K562 (cell line): ENCODE results near the gene SPOCK2. TPM values are rescaled to one million over a fixed set of nuclear protein-coding genes. Genes with fewer than 3 reads are reported as not detected.

Experiments
- ATAC-seq: fragments of 200-7000 bp; cut with Tn5 transposase; 3 replicates; pipeline ENCODE4 v1.9.1; 2020; ENCODE audit warnings: moderate library complexity
- BruUV-seq: library from RNA; stranded (reverse); fragments of 400-500 nt; replicated peaks from 2 replicates; lab custom pipeline; 2021; lab: Mats Ljungman, UMichigan
- CTCF ChIA-PET: fragments of 300-600 bp; formaldehyde crosslinking; extraction: SDS; loops from one replicate; lab custom pipeline; 2021; ENCODE audit warnings: low intra/inter-chr PET ratio; lab: Yijun Ruan, JAX
- POLR2A ChIA-PET: fragments of 300-600, 350-650 bp; sonication (Branson Sonifier 250); formaldehyde crosslinking; extraction: SDS; loops from one replicate; lab custom pipeline; 2021; ENCODE audit warnings: antibody characterized with exemption, inconsistent platforms; lab: Yijun Ruan, JAX
- DNase-seq, 4 experiments: peaks; one replicate each; pipeline versions ENCODE4 v3.0.0 to v3.0.0-alpha.2; 2011 to 2018; ENCODE audit warnings: low spot score in 3 of 4, mixed read lengths in 3 of 4; ENCODE audit errors: extremely low read depth in 1 of 4
- FAIRE-seq: peaks from 2 replicates; lab custom pipeline; 2011; peaks lifted over from hg19 to GRCh38; lab: Jason Lieb, UNC
- H2AFZ ChIP-seq: 2 replicates; pipeline ENCODE4 v1.6.0; 2011; ENCODE audit warnings: low read depth, low read length, control low read depth, inconsistent platforms
- H3K27ac ChIP-seq: fragments of 200-600 bp; 3 replicates; pipeline ENCODE4 v1.8.0; 2011; ENCODE audit warnings: low read depth, mild to moderate bottlenecking, control low read depth, inconsistent platforms, low read length, moderate library complexity, mixed read lengths; ENCODE audit errors: extremely low read depth
- H3K27me3 ChIP-seq, 2 experiments: fragments of 300-600 bp in 1 of 2; 2 replicates in 1 of 2; 3 replicates in 1 of 2; pipeline versions ENCODE4 v1.6.0 to v1.8.0; 2011; ENCODE audit warnings: inconsistent platforms in 2 of 2, low read length in 2 of 2, mild to moderate bottlenecking in 1 of 2, mixed read lengths in 1 of 2, moderate library complexity in 1 of 2; ENCODE audit not compliant: control insufficient read depth in 2 of 2, insufficient read depth in 2 of 2
- H3K36me3 ChIP-seq: fragments of 300-600 bp; 3 replicates; pipeline ENCODE4 v1.8.0; 2011; ENCODE audit warnings: mild to moderate bottlenecking, low read length, inconsistent platforms; ENCODE audit not compliant: control insufficient read depth, insufficient read depth
- H3K4me1 ChIP-seq, 2 experiments: fragments of 200-600 bp in 1 of 2; replicated peaks in 1 of 2; 2 replicates in 1 of 2; 3 replicates in 1 of 2; pipeline versions ENCODE4 v1.5.1 to v1.8.0; 2011; ENCODE audit warnings: inconsistent platforms in 2 of 2, low read length in 2 of 2, mild to moderate bottlenecking in 1 of 2, mixed read lengths in 1 of 2, moderate library complexity in 1 of 2; ENCODE audit not compliant: control insufficient read depth in 2 of 2, insufficient read depth in 2 of 2
- H3K4me2 ChIP-seq: 2 replicates; pipeline ENCODE4 v1.6.1; 2011; ENCODE audit warnings: low read length, control low read depth, inconsistent platforms, mixed read lengths; ENCODE audit not compliant: insufficient read depth
- H3K4me3 ChIP-seq: fragments of 200-600 bp; sonication (generic), shearing (Covaris generic); 2 replicates; pipeline ENCODE4 v1.5.1; 2016; ENCODE audit warnings: control low read depth, inconsistent platforms
- H3K79me2 ChIP-seq: fragments of 200-600 bp; 3 replicates; pipeline ENCODE4 v1.8.0; 2011; ENCODE audit warnings: low read length, inconsistent platforms; ENCODE audit not compliant: control insufficient read depth, insufficient read depth
- H3K9ac ChIP-seq, 2 experiments: 2 replicates each; pipeline versions ENCODE4 v1.6.0 to v1.6.1; 2011; ENCODE audit warnings: low read depth in 2 of 2, low read length in 2 of 2, control low read depth in 1 of 2, inconsistent platforms in 1 of 2, mild to moderate bottlenecking in 1 of 2, mixed read lengths in 1 of 2; ENCODE audit not compliant: insufficient read depth in 1 of 2
- H3K9me1 ChIP-seq: one replicate; pipeline ENCODE4 v1.6.0; 2011; ENCODE audit warnings: inconsistent platforms, mild to moderate bottlenecking, low read length, moderate library complexity; ENCODE audit not compliant: control insufficient read depth, insufficient read depth
- H3K9me3 ChIP-seq: replicated peaks from 2 replicates; pipeline ENCODE4 v1.5.1; 2011; ENCODE audit warnings: low read depth, low read length, inconsistent platforms; ENCODE audit not compliant: control insufficient read depth, insufficient read depth
- H4K20me1 ChIP-seq: replicated peaks from 2 replicates; pipeline ENCODE4 v1.6.1; 2011; ENCODE audit warnings: low read length, inconsistent platforms, mixed read lengths; ENCODE audit not compliant: control insufficient read depth, insufficient read depth
- BCLAF1 ChIP-seq, 2 experiments: fragments of 450-650 bp in 1 of 2; IDR thresholded peaks; 2 replicates each; pipeline ENCODE4 v1.6.1; 2011 to 2017; ENCODE audit warnings: low read depth in 2 of 2, antibody characterized with exemption in 1 of 2, borderline replicate concordance in 1 of 2, low read length in 1 of 2, mild to moderate bottlenecking in 1 of 2, mixed read lengths in 1 of 2; ENCODE audit not compliant: control insufficient read depth in 1 of 2
- LCOR ChIP-seq: sonication (generic); formaldehyde crosslinking; IDR thresholded peaks from 2 replicates; pipeline ENCODE4 v1.8.0; 2022; ENCODE audit warnings: mild to moderate bottlenecking, missing genetic modification reagents
- MAFG ChIP-seq: fragments of 450-650 bp; conservative IDR thresholded peaks from 2 replicates; pipeline ENCODE4 v1.6.1; 2016; ENCODE audit warnings: missing genetic modification characterization, missing compliant biosample characterization
- MIER1 ChIP-seq: fragments of 450-650 bp; IDR thresholded peaks from 2 replicates; pipeline ENCODE4 v1.6.1; 2016; ENCODE audit warnings: antibody characterized with exemption, mild to moderate bottlenecking, low read depth
- PTBP1 ChIP-seq: fragments of 200-400 bp; formaldehyde crosslinking; IDR thresholded peaks from 2 replicates; pipeline ENCODE4 v1.6.1; 2017; ENCODE audit warnings: low read depth, low read length
- RFX5 ChIP-seq: IDR thresholded peaks from 2 replicates; pipeline ENCODE4 v1.6.1; 2011; ENCODE audit warnings: low read depth, mild to moderate bottlenecking, improper control_type of control experiment, low read length
- TFAM ChIP-seq: fragments of 250-450 bp; sonication (Bioruptor Pico); conservative IDR thresholded peaks from 2 replicates; pipeline ENCODE4 v1.5.0; 2021; ENCODE audit warnings: mild to moderate bottlenecking, moderate library complexity
- ZFP36 ChIP-seq: fragments of 150-350 bp; IDR thresholded peaks from 2 replicates; pipeline ENCODE4 v1.6.1; 2018; ENCODE audit warnings: low read length, low read depth; ENCODE audit not compliant: partially characterized antibody
- ZNF449 ChIP-seq: fragments of 250-450 bp; sonication (Bioruptor Pico); IDR thresholded peaks from 2 replicates; pipeline ENCODE4 v1.8.0; 2022; ENCODE audit warnings: moderate library complexity, mild to moderate bottlenecking, inconsistent platforms
- ZNF76 ChIP-seq: fragments of 250-450 bp; sonication (Bioruptor Pico); IDR thresholded peaks from 2 replicates; pipeline ENCODE4 v1.4.0; 2020; ENCODE audit warnings: mild to moderate bottlenecking, moderate library complexity, borderline replicate concordance
- ZSCAN29 ChIP-seq: fragments of 450-650 bp; IDR thresholded peaks from 2 replicates; pipeline ENCODE4 v1.6.1; 2017
- in situ Hi-C: fragments of 300-500 bp; cut with MboI; formaldehyde crosslinking; loops from 4 replicates; pipeline ENCODE4 v1.15.0; 2018; ENCODE audit warnings: inconsistent platforms, mixed read lengths
- intact Hi-C: fragments of 100-400 bp; cut with micrococcal nuclease; formaldehyde crosslinking; loops from 2 replicates; pipeline ENCODE4 v1.14.2; 2022
- polyA plus RNA-seq, 8 experiments: library from polyadenylated mRNA; depleted of rRNA in 4 of 8; stranded (reverse) in 5 of 8; unstranded in 3 of 8; fragments of >200 nt; fragmentation: Nextera tagmentation in 2 of 8; fragmentation: Illumina TruSeq in 1 of 8; extraction: Ambion mirVana in 2 of 8; extraction: Trizol in 1 of 8; gene quantifications; 2 replicates each; pipeline versions ENCODE4 v1.2.1 to v1.2.3, GENCODE V29; 2011 to 2014; ENCODE audit warnings: inconsistent platforms in 1 of 8, missing spikeins in 1 of 8
- total RNA-seq, 7 experiments: library from RNA; depleted of rRNA in 6 of 7; stranded (reverse); fragments of >200 nt in 6 of 7; fragmentation: Illumina TruSeq in 2 of 7; extraction: Trizol in 2 of 7; gene quantifications; 2 replicates each; pipeline versions ENCODE4 v1.2.1 to v1.2.3, GENCODE V29; 2011 to 2021; ENCODE audit warnings: low replicate concordance in 1 of 7

SPOCK2 gene
- total and polyA plus RNA-seq, 9 of the 15 experiments (the other 6 are each of a cell fraction or from before 2014, with no cell fraction given): 0.04 to 0.86 (median 0.11) TPM; not detected in 2

GRCh38 chr10:72124381-72124780, 36.0 kb upstream of the SPOCK2 start:
- DNase-seq: no peak
- BruUV-seq: no TSS peak
- no peaks in the 10 kb centered on the region for H3K79me2 ChIP-seq
- H3K36me3 ChIP-seq: no peaks in the 10 kb centered on the region
- no peak for TF ChIP-seq RFX5
- TF ChIP-seq ZNF449: no peak
- no peak for TF ChIP-seq BCLAF1 (IDR thresholded peaks at IDR 0.05; ENCODE audit: borderline replicate concordance in 1 of 2, control insufficient read depth in 1 of 2, low read depth in 2 of 2, low read length in 1 of 2)
- no peak for TF ChIP-seq MAFG (tag)
- TF ChIP-seq MIER1: no peak
- no peak for TF ChIP-seq TFAM (CRISPR knock-in tag)
- TF ChIP-seq PTBP1: no peak
- no peak for TF ChIP-seq ZSCAN29
- no peak for TF ChIP-seq LCOR (CRISPR knock-in tag)
- TF ChIP-seq ZNF76: no peak
- no peak for TF ChIP-seq ZFP36
- H4K20me1 ChIP-seq: no peaks in the 10 kb centered on the region
- in situ Hi-C loops (no loop called here), intact Hi-C loops (no loop called here)
- H2AFZ ChIP-seq: no peak overlapping the region
- H3K9ac ChIP-seq: no peak overlapping the region
- ChIA-PET CTCF (no interaction called here), POLR2A (interaction anchor here (0.9 to 1.2 kb wide), 3 partner anchors 10 to 151 kb away, joined by 3 read pairs; no protein-coding TSS in a partner anchor)
- no peak overlapping the region for H3K4me3 ChIP-seq
- H3K27ac ChIP-seq: no peak overlapping the region
- no peak overlapping the region for H3K4me2 ChIP-seq
- no peaks in the 10 kb centered on the region for H3K9me1 ChIP-seq
- no peaks in the 10 kb centered on the region for H3K27me3 ChIP-seq
- no peak; the same call in 2 of the 3 replicates for ATAC-seq
- no peaks in the 10 kb centered on the region for H3K9me3 ChIP-seq
- H3K4me1 ChIP-seq: peaks cover 0 to 5% of the 10 kb centered on the region in 2 experiments; a peak in 1 of 5 replicates
- FAIRE-seq: no peak
